SK-N-SH (cell line): ENCODE data around the gene RBBP4. TPM values are rescaled to one million over a fixed set of nuclear protein-coding genes. Genes with fewer than 3 reads are reported as not detected.

Experiments
- polyA plus RNA-seq, 3 experiments: library from polyadenylated mRNA; depleted of rRNA; stranded (reverse); fragments of >200 nt; gene quantifications; 2 replicates each; pipeline ENCODE4 v1.2.3, GENCODE V29; 2012
- small RNA-seq, 7 experiments: library from RNA; depleted of rRNA; stranded (forward); fragments of <200 nt; gene quantifications; one replicate each; pipeline ENCODE3, GENCODE V24; 2012

Gene RBBP4
- polyA plus RNA-seq, 1 of the 3 experiments (the other 2 are of a cell fraction), result 108 TPM

Small RNA genes lying within 50 kb of the gene (small RNA-seq; reads per million reads assigned to genes)
- 0 reads per million in 7 experiments for gene RF00019

Other genes with a start within 250 kb of the RBBP4 start
- gene ZBTB8B, start 186.1 kb upstream of the RBBP4 start, polyA plus RNA-seq (2012; rRNA removed), result 0.08 and 0.16 TPM in 2 replicates
- gene ZBTB8A, start 111.8 kb upstream of the RBBP4 start, polyA plus RNA-seq (2012; rRNA removed), result 1.3 and 1.9 TPM in 2 replicates
- 59.2 and 69.8 TPM in 2 replicates for gene ZBTB8OS, start 658 bp upstream of the RBBP4 start, polyA plus RNA-seq (2012; rRNA removed)
- 25.6 and 32.0 TPM in 2 replicates for gene SYNC, start 51.6 kb downstream of the RBBP4 start, polyA plus RNA-seq (2012; rRNA removed)
- 31.9 and 46.3 TPM in 2 replicates for gene YARS1, start 166.2 kb downstream of the RBBP4 start, polyA plus RNA-seq (2012; rRNA removed)
- 13.2 and 19.2 TPM in 2 replicates for gene S100PBP, start 166.4 kb downstream of the RBBP4 start, polyA plus RNA-seq (2012; rRNA removed)
- gene FNDC5, start 219.7 kb downstream of the RBBP4 start, polyA plus RNA-seq (2012; rRNA removed), result 0.59 and 0.94 TPM in 2 replicates
- gene HPCA, start 235.3 kb downstream of the RBBP4 start, polyA plus RNA-seq (2012; rRNA removed), result not detected in 2 replicates